ENCODE results near the gene BAIAP2. TPM values are rescaled to one million over a fixed set of nuclear protein-coding genes. Genes with fewer than 3 reads are reported as not detected.

The BAIAP2 gene
- total and polyA plus RNA-seq, 2 experiments from 2014 or later, result 27.1 to 49.7 TPM

DNA sequence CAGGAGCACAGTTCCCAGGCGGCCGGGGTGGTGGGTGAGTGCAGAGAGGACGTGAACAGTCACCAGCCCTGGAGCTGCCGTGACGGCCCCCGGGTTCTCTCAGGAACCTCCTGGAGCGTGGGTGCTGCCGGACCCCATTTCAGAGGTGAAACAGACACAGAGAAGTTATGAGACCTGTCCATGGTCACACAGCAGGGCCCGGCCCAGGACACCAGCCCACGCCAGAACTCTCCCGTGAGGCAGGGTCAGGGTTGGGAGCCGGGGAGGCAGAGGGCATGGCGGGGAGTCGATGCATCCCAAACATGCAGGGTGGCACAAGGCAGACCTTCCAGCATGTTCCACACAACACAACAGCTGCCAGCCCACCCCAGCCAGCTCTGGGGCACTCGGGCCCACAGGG is 126.6 kb downstream of the BAIAP2 start:
- TF ChIP-seq EZH2 (IDR thresholded peaks at IDR 0.05; ENCODE audit: borderline replicate concordance) (no peak), EZH2phosphoT487 (IDR thresholded peaks at IDR 0.05; ENCODE audit: low read depth, severe bottlenecking, unreplicated experiment) (no peak)
- TF ChIP-seq, protein P1, sequence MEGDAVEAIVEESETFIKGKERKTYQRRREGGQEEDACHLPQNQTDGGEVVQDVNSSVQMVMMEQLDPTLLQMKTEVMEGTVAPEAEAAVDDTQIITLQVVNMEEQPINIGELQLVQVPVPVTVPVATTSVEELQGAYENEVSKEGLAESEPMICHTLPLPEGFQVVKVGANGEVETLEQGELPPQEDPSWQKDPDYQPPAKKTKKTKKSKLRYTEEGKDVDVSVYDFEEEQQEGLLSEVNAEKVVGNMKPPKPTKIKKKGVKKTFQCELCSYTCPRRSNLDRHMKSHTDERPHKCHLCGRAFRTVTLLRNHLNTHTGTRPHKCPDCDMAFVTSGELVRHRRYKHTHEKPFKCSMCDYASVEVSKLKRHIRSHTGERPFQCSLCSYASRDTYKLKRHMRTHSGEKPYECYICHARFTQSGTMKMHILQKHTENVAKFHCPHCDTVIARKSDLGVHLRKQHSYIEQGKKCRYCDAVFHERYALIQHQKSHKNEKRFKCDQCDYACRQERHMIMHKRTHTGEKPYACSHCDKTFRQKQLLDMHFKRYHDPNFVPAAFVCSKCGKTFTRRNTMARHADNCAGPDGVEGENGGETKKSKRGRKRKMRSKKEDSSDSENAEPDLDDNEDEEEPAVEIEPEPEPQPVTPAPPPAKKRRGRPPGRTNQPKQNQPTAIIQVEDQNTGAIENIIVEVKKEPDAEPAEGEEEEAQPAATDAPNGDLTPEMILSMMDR (IDR thresholded peaks at IDR 0.05; ENCODE audit: poor library complexity), result no peak
- Histone ChIP-seq H3K4me2 (no peak overlapping the region), H3K27me3 (no peaks in the 10 kb centered on the region), H3K79me2 (no peaks in the 10 kb centered on the region), H3K9me2 (replicated peaks; ENCODE audit: insufficient read depth) (no peaks in the 10 kb centered on the region), H4K20me1 (ENCODE audit: insufficient read depth, poor library complexity, severe bottlenecking) (no peaks in the 10 kb centered on the region), H3K4me3 (no peak overlapping the region), H3K4me1 (ENCODE audit: insufficient read depth) (peaks cover 16% of the 10 kb centered on the region), H3K27ac (no peak overlapping the region), H2AFZ (no peak overlapping the region), H3K36me3 (replicated peaks; ENCODE audit: insufficient read depth, low read depth) (no peaks in the 10 kb centered on the region), H3K9me3 (ENCODE audit: low read depth) (no peaks in the 10 kb centered on the region)
- DNase-seq (ENCODE audit: low spot score), result no peak
- 92% methylated on average over 15 of the region's 15 CpGs for WGBS (ENCODE audit: low lambda C conversion rate, missing lambda C conversion rate)

DNA sequence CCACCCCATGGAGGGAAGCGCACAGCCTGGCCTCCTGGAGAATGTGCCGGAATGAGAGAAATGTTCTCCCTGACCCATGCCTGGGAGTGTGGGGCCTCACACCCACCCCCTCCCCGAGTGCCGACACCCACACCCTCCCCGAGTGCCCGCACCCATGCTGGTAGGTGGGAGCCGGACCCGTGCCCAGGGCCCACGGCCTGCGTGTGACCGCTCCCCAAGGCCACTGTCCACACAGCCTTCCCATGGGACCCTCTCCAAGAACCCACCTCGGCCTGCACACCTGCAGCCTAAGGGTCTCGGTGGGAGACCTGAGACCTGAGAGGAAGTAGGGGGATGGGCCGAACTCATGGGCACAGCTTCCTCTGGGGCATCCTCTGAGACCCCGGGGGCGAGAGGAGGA is 127.0 kb downstream of the BAIAP2 start:
- WGBS (ENCODE audit: low lambda C conversion rate, missing lambda C conversion rate), result 96% methylated on average over 11 of the region's 16 CpGs
- H3K4me1 ChIP-seq (ENCODE audit: insufficient read depth), result peaks cover 20% of the 10 kb centered on the region
- no peak overlapping the region for H3K4me3 ChIP-seq
- no peaks in the 10 kb centered on the region for H4K20me1 ChIP-seq (ENCODE audit: insufficient read depth, poor library complexity, severe bottlenecking)
- H3K36me3 ChIP-seq (replicated peaks; ENCODE audit: insufficient read depth, low read depth), result no peaks in the 10 kb centered on the region
- no peak overlapping the region for H3K4me2 ChIP-seq
- H3K27ac ChIP-seq, result no peak overlapping the region
- H2AFZ ChIP-seq, result no peak overlapping the region
- no peak for DNase-seq (ENCODE audit: low spot score)
- H3K79me2 ChIP-seq, result peaks cover 2% of the 10 kb centered on the region
- H3K9me3 ChIP-seq (ENCODE audit: low read depth), result no peaks in the 10 kb centered on the region
- no peaks in the 10 kb centered on the region for H3K27me3 ChIP-seq
- no peak for TF ChIP-seq EZH2phosphoT487 (IDR thresholded peaks at IDR 0.05; ENCODE audit: low read depth, severe bottlenecking, unreplicated experiment)
- TF ChIP-seq EZH2 (IDR thresholded peaks at IDR 0.05; ENCODE audit: borderline replicate concordance), result no peak
- TF ChIP-seq, protein P1 (IDR thresholded peaks at IDR 0.05; ENCODE audit: poor library complexity), result no peak
- H3K9me2 ChIP-seq (replicated peaks; ENCODE audit: insufficient read depth), result no peaks in the 10 kb centered on the region

DNA sequence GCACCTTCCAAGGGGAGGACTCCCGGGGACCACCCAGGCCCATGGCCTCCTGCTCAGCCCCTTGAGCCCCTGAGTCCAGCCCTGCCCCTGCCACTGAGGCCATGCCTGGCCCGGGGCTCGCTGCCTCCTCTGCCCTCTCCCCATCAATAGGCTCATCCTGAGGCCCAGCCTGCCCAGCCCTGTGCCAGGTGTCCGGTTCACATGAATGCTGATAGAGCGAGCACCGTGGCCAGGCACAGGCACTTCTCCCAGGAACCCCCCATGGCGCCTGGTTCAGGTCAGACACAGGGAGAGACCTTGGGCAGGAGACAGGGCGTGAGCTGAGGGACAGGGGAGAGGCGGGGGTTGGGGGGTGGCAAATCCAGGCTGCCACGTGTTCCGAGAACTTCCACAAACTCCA is 127.5 kb downstream of the BAIAP2 start:
- H3K4me2 ChIP-seq, result no peak overlapping the region
- peaks cover 2% of the 10 kb centered on the region for H3K79me2 ChIP-seq
- H3K9me3 ChIP-seq (ENCODE audit: low read depth), result no peaks in the 10 kb centered on the region
- WGBS (ENCODE audit: low lambda C conversion rate, missing lambda C conversion rate), result 90% methylated on average over 11 of the region's 11 CpGs
- no peak for DNase-seq (ENCODE audit: low spot score)
- H3K4me1 ChIP-seq (ENCODE audit: insufficient read depth), result peaks cover 20% of the 10 kb centered on the region
- no peak for TF ChIP-seq EZH2phosphoT487 (IDR thresholded peaks at IDR 0.05; ENCODE audit: low read depth, severe bottlenecking, unreplicated experiment)
- TF ChIP-seq, protein P1 (IDR thresholded peaks at IDR 0.05; ENCODE audit: poor library complexity), result no peak
- no peak for TF ChIP-seq EZH2 (IDR thresholded peaks at IDR 0.05; ENCODE audit: borderline replicate concordance)
- H2AFZ ChIP-seq, result no peak overlapping the region
- H3K27me3 ChIP-seq, result no peaks in the 10 kb centered on the region
- H3K9me2 ChIP-seq (replicated peaks; ENCODE audit: insufficient read depth), result no peaks in the 10 kb centered on the region
- H3K36me3 ChIP-seq (replicated peaks; ENCODE audit: insufficient read depth, low read depth), result no peaks in the 10 kb centered on the region
- no peaks in the 10 kb centered on the region for H4K20me1 ChIP-seq (ENCODE audit: insufficient read depth, poor library complexity, severe bottlenecking)
- no peak overlapping the region for H3K4me3 ChIP-seq
- H3K27ac ChIP-seq, result no peak overlapping the region

Measured in hepatocyte (in vitro differentiated cells).